GM04503 (cell line): ENCODE results near the gene BOD1.
"Not testable (repeated sequence)": the region's sequence is repeated elsewhere in the genome, so short reads cannot be mapped to it uniquely, and the experiment has no call there.

Experiments
- DNase-seq: peaks from one replicate; pipeline ENCODE4 v3.0.0-alpha.2; 2012; ENCODE audit warnings: low read depth

Gene BOD1

DNA sequence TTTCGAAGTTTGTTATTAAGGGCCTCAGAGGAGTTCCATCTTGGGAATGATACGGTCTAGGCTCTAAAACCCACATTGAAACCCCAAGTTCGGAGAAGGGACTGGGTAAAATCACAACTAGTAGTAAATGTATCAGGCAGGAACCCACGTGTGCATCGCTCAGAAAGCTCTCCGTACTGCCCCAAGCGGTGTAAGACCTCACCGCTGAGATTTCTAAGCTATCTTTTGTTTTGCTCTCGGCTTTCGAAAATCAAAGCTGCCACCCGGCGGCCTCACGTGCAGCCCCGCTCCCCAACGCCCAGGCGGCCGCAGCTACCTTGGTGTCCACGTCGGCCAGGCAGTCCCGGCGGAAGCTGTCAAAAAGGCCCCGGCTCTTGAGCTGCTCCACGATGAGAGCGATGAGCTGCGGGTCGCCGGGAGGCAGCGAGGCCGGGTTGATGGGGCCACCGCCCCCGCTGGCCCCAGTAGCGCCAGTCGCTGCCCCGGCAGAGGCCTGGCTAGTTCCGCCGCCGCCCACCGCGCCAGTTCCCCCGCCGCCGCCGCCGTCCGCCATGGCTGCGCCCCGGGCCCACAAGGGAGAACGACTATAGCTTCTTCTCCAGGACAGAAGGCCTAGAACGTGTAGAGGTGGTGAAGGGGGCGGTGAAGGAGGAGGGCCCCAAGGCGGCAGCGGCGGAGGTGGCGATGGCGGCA is 420 bp downstream of the BOD1 start:
- peak; percentile 37 for DNase-seq

DNA sequence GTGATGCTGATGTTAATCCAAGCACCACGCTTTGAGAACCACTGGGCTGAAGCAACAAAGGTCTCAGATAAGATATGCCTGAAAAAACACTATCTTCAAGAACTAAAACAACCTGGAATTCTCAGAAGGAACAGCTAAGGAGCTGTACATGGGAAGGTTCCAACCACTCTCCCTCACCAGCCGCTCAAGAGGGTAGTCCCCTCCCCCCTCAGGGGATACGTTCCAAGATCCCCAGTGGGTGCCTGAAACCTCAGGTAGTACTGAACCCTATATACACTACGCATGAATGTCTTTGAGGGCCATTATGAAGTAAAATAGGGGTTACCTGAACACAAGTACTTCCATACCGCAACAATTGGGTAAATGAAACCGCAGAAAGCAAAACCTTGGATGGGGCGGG is 1.9 kb downstream of the BOD1 start:
- DNase-seq, result no peak

DNA sequence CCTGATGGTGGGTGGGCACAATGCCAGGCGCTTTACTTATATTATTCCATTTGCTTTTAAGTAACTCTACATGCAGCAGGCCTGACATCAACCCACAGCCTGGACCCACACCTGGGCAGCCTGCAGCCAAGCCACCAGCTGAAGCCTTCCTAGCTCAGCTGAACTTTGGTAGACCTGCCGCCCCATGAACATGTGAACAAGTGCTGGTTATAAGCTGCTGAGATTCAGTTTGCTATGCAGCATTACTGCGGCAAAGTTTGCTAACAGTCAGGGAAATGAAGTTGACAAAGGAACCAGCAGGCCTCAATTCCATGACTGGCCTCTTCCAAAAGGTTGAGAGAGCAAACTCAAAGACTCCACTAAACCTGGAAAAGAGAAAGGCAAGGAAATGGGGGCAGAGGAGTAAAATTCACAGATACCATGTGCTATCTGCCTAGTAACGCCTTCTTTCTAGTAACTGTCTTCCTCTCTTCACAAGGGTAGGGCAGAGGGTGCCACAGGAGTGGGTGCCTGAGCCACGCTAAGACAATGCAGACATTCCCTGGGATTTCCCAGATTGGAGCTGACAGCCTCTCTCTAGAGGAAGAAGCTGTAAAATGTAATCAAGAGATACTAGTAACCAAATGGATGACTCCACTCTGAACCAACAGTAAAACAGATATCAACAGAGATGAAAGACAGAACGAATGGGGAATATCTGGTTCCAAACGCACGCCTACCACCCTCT is 2.9 kb downstream of the BOD1 start:
- no peak for DNase-seq

DNA sequence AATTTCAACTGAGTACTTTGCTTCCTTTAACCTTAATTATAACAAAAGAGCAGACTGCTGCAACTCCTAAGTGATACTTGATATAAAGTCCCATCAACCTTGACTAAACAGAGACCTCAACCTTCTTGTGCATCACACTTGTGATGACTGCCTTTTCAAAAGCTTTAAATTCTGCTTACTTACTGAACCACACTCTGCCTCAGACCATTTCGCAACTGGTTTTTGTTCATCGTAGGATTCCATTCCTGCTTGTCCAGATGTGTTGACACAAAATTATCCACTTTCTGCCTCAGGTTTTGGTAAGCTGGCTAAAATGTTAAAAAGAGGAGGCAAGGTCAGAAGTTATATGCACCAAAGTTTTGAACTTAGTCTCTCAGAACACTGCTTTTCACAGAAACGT is 3.5 kb downstream of the BOD1 start:
- DNase-seq, result no peak

DNA sequence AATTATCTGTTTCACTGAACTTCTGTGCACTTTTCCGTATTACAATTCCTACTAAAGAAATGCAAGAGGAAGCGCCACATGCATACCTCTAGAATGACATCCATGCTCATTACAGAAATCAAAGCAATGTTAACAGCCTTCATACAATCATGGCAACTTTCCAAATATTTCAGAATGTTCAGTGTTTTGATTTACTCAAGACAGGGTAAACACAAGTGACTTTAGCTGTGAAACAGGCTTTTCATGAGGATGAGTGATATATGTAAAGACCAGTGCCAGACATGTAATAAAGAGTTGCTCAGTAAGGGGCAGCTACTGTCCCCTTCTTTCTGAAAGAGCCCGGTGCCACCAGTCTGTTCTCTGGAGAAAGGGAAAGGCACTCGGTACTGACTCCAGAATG is 4.7 kb downstream of the BOD1 start:
- no peak for DNase-seq

DNA sequence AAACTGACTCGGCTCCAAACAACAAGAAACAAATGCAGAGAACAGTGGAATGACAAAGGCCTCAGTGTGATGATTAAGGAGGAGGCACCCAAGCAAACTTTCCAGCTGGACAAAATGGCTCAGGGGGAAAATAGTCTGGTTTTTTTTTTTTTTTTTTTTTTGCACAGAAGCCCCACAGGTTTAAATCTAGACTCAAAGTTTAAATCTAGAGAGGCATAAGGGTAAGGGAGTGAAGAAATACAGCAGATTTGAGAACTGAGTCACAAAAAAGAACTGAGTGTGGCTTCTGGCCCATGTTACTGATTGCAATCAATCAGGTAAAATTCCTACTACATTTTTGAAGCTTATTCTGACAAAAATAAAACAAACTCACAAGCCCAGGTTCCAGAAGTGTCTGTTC is 12.3 kb downstream of the BOD1 start:
- DNase-seq, result no peak

DNA sequence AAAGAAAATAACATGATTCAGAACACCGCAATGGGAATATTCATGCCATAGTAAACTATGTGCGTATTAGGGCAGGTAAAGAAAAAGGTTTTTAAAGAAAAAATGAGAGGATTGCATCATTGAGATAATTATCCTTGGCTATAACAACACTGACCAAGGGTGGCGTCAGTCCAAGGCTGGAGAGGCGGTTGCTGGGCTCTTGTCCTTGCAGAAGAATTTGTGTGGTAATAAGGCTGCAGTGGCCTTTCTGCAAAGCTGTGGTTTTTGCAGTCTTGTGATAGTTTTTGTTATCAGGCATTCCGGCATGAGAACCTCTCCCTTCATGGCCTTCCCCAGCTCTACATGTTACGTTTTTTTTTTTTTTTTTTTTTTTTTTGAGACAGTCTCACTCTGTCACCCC is 14.0 kb downstream of the BOD1 start:
- DNase-seq, result peak; percentile 50

DNA sequence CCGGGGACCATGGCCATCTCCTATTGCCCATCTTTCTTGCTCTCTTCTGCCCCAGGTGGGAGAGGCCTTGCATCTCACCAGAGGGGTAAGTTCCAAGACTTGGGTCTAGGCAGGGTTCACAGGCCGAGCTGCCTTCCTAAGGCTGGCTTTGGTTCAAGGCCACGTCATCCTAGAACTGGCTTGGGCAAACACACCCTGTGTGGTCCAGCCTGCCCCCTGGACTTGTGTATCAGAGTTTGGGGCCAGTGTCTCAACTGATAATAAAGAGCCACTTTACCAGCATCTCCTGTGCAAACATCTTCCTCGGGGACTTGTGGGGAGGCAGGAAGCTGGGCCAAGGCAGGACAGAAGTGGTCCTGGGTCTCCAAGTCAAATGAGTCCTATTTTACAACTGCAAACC is 17.8 kb downstream of the BOD1 start:
- no peak for DNase-seq

DNA sequence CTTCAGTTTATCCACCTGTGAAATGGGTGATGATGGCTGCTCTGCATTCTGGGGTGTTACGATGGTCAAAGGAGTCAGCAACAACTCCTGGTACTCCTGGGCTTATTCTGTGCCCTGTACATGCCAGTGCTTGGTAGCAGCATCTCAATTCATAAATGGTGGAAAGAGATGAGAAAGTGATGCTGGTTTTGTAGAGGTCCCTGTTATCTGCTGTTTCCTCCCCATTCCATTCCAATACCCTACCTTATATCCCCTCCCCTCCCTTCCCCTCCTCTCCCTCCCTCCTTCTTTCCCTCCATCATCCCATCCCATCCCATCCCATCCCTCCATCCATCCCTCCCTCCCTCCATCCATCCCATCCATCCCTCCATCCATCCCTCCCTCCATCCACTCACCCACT is 19.1 kb downstream of the BOD1 start:
- DNase-seq, result no peak

DNA sequence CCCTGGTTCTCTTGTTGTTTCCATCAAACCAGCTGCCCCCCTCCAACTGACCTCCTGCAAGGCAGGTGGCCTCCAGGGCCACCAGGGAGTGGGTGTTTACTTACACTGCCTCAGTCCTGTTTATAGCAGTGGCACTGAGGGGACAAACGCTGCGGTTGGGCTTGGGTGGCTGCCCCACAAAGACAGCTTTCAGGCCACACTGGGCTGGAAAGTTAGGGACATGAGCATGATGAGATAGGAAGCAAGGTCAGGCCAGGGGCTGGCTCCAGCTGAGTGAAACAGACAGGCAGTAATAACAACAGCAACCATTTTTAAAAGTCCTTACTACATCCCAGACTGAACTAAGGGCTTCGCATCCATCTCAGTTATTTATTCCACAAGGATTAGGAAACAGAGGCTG is 20.6 kb downstream of the BOD1 start:
- no peak for DNase-seq

DNA sequence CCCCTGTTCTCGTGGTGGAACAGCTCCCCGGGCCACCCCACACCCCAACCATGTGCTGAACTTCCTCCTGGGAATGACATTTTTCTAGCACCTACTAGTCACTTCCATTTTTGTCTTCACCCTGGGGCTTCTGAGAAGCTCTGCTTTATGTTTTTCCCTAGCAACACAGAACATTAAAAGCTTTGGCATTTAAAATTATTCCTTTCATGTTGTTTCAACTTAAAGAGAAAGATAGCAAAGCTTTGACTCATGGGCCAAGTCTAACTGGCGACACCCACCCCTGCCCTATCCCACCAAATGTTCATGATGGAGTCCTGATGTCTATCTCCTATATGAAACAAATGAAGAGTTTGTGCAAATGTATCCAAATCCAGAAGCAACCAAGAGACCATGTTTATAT is 22.4 kb downstream of the BOD1 start:
- no peak for DNase-seq

DNA sequence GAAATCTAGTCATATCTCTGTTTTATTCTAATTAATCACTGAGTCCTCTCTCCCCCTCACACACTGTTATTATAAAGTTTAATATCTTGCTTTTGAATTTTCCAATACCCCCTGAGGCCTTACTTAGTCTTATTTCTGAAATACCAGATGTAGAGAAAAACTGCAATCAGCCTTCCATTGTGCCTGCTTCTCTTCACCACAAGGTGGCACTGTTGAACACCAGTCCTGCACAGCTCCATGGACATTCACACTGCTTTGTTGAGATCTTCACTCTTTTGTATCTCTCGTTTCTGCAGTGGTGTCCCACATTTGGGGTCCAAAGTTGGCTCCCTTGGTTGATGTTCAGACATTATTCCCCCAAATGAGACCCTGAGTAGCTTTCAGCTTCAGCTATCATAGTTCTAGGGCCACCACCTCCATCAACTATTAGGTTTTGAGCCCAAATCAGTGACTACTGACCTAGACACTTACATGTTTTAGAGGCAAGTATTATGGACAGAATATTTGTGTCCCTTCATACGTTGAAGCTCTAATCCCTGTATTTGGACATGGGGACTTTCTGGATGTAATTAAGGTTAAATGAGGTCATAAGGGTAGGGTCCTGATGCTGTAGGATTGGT is 24.3 kb downstream of the BOD1 start:
- no peak for DNase-seq

DNA sequence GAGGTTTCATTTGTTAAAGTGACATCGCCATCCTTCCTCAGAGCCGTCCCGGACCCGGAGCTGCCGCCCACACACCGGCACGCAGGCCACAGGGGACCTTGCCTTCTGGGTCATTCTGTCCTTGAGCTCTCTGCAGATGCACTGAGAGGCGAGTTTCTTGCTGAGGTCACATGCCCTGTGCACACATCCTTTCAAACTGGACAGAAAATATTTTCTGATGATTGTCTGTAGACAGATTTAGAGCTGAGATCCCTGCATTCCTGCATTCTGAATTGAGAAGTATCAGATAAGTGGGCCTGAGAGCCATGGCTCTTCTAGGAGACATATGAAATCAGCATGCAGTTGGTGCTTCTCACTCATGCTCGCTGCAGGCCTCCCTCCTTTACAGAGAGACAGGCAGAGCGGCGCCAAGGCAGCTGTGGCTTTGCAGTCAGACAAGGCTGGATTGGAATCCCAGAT is 25.4 kb downstream of the BOD1 start:
- no peak for DNase-seq

DNA sequence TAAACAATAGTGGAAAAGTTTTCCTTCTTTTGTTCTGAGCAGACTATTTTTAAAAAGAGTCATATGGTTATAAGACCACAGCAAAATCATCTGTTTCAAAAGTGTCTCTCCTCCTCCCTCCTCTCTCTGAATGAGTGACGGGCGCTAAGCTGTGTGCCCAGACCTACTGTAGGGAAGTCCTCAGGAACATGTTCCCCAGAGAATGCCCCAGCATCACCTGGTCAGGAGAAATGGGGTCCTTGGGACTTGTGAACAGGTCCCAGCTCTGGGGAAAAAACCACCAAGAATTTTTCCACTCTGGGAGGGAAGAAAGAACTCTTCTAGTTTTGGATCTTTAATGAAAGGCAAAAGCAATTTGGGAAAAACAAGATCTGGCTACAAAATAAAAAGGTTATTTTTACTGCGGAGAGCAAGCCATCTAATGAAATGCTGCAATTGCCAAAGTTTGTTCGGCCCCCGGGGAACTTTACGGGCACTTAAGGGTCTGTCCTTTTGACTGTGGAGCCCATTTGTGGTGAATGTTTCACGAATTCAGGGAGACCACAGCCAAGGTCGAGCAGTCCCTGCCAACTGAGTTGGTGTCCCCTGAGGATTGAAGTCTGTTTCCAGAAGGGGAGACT is 25.9 kb downstream of the BOD1 start:
- DNase-seq, result no peak

DNA sequence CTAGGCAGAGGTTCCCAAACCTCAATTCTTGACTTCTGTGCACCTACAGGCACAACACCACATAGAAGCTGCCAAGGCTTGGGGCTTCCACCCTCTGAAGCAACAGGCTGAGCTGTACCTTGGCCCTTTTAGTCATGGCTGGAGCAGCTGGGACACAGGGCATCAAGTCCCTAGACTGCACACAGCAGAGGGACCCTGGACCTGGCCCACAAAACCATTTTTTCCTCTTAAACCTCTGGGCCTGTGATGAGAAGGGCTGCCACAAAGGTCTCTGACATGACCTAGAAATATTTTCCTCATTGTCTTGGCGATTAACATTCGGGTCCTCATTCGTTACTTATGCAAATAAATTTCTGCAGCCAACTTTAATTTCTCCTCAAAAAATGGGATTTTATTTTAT is 30.3 kb downstream of the BOD1 start:
- DNase-seq, result not testable (repeated sequence)

DNA sequence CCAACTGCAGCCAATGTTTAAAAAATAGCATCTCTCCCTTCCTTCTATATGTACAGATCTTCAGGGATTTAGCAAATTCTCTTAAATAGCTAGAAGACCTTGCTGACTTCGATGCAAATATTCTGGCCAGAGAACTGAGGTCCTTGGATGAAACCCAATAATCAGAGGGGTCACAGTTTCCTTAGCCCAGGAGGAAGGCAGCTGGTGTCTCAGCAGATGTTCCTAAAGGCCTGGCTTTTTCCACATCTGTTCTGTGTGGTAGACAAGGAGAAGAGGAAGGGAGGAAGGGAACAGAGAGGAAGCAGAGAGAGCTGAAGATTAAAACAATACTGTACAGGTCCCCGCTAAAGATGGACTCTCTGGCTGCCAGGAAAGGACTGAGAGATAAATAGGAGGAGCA is 33.1 kb downstream of the BOD1 start:
- DNase-seq, result no peak

DNA sequence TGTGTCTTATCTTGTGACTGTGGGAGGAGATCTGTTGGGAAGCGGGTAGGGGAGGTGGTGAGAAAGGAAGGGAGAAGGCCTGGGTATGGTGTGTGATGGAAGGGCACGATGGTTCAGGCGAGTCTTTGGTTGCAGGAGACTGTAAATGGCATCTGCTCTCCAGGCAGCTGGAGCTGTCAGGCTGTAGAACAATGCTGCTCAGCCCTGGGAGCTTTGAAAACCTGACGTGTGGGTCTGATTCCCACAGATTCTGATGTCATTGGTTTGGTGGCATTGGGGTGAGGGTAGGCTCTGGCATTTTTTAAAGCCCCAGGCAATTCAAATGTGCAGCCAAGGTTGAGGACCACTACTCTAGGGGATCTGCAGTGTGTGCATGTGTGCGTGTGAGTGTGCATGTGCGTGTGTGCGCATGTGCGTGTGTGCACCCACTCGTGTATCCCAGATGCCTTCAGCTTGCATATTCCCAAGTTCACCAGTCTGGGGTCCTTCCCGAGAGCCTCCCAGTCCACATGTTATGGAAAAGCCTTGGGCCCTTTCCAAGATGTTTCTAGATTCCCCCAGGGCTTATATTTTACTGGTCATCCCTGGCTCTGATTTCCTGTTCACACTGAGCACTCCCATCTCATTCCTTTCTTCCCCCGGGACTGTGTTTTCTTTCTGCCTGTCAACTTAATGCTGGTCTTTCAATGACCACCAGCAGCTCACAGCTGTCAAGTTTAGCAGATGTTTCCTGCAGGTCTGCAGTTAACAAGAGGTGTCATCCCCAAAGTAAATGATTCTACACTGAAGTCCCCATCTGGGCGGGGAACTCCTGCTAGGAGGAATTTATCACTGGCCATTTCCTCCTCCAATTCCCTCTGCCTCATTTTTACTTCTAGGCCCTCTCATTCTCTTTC is 34.0 kb downstream of the BOD1 start:
- DNase-seq, result no peak

DNA sequence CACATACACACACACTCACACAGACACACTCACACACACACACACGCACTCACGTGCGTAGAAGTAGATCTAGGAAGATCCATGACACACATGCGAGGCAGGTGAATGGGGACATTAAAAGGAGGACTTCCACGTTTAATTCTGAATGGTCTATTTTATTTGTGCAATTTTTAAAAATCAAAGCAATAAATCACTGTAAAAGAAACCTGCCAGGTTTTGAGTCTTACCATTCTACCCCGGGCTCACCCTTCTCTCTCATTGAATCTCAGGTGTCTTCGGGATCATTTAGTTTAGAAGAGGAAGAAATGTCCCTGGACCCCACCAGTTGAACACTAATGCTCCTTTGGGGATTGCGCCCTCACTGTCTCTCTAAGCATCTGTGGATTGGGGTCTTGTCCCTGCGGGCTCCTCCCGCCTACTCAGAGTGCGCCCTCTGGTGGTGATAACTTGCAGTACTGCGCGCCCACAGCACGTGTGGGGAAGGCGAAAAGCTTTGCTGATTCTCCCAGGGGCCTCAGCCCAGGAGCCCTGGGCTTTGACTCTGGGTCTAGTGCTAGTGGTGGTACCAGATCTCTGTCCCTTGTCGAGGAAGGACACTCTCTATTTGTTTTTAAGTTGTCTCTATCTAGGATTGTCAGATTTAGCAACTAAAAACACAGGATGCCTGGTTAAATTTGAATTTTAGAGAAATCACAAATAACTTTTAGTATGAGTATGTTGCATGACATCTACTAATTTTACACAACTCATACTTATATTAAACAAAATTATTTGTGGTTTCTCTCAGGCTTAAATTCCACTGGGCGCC is 34.8 kb downstream of the BOD1 start:
- no peak for DNase-seq

DNA sequence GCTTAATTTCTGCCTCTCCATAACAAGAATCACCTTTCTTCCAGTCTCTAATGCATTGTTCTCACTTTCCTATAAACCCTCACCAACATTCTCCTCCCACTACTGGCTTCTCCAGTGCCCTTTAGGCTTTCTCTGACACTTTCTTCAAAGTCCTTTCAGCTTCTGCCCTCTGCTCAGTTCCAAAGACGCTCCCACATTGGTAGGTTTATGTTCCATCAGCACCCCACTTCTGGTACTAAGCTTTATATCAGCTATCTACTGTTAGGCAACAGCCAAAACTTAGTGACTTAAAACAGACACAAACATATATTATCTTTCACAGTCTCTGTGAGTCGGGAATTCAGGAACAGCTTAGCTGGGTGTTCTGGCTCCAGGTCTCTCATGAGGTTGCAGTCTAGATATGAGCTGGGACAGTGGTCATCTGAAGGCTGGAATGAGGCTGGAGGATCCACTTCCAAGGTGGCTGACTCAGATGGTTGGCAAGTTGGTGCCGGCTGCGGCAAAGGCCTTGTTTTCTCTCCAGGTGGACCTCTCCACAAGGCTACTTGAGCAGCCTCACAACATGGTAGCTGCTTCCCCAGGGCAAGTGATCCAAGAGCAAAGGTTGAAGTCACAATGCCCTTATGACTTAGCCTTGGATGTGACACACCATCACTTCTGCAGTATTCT is 37.4 kb downstream of the BOD1 start:
- DNase-seq, result no peak

DNA sequence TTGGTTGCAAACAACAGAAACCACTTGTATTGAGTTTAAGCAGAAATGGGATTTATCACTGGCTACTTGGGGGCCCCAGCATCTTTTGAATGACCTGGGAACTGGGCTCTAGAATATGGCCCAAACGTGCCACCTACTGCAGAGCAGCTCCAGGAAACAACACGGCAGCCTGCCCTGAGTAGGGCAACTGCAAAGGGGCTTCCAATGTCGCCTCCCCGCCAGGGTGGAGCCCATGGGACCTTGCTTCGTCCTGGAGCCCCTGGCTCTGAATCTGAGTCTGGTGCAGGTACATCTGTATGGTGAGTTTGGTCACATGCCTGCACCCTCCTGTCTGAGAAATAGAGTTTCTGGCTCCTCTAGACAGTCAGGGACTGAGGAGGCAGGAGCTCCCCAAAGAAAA is 38.6 kb downstream of the BOD1 start:
- no peak for DNase-seq

DNA sequence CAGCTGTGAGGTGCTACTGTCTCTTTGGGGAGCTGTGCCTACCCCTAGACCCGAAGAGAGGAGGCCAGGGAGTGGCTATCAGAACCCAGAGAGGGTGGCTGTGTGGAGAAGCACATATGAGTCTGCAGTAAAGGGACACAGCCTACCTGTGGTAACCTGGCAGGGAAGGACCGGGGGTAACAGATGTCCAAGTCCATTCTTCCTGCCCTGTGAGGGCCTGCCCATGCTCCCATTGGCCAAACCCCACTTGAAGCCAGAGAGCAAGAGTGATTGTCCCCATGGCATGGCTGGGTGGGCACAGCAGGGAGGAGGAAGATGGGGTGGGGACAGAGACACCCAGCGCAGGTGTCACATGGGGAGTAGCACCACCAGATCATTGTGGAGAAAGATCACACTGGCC is 39.3 kb downstream of the BOD1 start:
- DNase-seq, result no peak
